HG02870 (cell line): ENCODE results near the gene LBHD2.
"Not testable (repeated sequence)": the region's sequence is repeated elsewhere in the genome, so short reads cannot be mapped to it uniquely, and the experiment has no call there.

ENCODE experiments used
- ATAC-seq: cut with Tn5 transposase; IDR thresholded peaks from one replicate; pipeline ENCODE4 v1.9.1; 2021; ENCODE audit warnings: mild to moderate bottlenecking, moderate library complexity; ENCODE audit not compliant: unreplicated experiment

Gene LBHD2

DNA sequence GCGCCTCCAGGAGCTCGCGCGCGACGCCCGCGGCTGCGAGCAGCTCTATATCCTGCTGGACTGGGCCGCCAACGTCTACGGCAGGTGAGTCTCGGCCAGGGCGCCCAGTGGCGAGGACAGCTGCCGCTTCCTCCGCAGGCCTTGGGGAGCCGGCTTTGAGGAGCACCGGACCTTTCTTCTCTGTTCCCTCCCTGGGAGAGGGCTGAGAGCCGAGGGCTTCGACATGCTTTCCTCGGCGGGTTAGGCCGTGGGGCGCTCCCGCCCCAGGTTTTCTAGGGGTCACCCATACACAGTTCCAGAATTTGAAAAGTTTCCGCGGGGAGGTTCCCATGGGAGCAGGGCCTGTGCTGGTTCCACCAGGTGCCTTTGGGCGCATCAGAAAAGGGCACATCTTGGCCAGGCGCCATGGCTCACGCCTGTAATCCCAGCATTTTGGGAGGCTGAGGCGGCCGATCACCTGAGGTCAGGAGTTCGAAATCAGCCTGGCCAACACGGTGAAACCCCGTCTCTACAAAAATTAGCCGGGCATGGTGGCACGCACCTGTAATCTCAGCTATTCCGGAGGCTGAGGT lies 18.8 kb downstream of the LBHD2 start:
- ATAC-seq, result no peak

DNA sequence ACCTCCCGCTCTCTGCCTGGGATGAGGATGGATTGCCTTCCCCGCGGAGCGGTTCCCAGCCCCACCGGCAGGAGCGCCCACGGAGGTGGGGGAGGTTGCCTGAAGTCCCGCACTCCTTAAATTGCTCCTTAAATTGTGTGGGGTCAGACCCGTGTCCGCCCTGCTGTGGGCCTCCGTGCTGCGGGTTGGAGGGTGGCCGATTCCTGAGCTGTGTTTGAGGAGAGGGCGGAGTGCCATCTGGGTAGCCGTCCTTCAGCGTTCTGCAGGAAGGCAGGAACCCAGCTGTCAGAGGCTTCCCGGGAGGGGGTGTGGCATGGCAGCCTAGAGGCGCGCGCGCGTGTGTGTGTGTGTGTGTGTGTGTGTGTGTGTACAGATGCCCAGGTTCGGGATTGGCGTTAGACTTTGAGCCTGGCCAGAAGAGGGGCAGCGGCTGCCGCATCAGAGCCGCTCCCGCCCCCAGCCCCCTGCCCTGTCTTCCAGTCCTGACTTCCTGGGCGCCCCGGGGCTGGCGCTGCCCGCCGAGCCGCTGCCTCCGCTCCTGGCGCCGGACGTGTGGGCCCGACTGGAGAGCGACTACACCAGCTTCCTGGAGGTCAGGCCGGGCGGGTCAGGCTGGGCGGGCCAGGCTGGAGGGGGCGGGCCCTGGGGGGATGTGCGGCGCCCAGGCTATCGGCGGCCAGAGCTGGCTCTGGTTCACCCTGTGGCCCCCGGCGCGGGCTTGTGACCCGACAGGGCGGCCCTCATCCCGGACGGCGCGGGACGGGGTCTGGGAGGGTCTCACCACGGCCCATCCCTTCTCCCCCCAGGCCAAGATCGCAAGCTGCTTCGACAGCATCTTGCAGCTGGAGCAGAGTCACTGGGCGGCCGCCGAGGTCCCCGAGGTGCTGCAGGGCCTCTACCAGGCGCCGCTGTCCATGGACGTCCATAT lies 19.7 kb downstream of the LBHD2 start:
- no peak for ATAC-seq

- ATAC-seq, result no peak
These were observed 20.3 kb downstream of the LBHD2 start for GRCh38 chr14:103104389-103104653.

DNA sequence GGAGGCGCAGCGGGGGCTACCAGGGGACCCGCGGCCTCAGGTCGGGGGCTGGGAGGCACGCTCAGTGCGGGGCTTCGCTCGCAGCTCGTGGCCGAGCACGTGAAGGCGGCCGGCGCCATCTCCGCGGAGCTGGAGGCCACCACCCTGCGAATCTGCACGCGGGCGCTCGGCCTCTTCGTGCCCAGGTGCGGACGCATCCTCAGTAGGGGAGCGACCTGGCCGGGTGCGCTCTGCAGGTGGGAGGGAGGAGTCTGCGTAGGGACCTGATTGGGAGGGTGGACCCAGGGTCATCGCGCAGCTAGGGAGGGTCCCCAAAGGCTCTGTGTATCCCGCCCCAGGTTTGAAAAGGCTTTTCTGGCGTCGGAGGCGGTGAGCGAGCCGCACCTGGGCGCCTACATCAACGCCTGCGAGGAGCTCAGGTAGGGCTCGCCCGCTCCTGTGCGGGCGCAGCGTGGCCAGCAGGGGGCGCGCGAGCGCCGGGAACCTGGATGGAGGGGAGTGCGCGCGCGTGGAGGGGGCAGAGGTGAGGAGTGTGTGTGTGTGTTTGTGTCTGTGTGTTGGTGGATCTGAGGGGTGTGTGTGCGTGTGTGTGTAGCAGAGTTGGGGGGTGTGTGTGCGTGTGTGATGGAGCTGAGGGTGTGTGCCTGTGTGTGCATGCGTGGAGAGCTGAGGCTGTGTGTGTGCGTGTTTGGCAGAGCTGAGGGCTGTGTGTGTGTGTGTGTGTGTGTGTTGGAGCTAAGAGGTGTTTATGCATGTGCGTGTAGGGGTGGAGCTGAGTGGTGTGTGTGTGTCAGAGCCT lies 20.8 kb downstream of the LBHD2 start:
- no peak for ATAC-seq

- no peak for ATAC-seq
These were observed 21.7 kb downstream of the LBHD2 start for GRCh38 chr14:103105580-103106150.

DNA sequence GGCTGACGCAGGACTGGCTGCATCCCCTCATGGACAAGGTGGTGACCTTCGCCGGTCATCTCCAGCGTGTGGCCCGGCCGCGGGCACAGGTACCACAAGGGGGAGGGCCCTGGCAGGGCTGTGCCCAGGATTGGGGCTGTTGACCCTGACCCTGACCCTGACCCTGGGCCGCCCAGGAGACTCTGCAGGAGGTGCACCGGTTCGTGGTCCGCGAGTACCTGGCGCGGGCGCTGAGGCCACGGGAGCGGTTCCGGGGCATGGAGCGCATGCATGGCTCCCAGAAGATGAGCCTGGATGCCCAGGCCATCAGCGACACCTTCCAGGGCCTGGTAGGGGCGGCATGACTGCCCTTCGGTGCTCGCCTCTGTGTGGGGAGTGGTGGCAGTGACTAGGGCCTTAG lies 23.4 kb downstream of the LBHD2 start:
- no peak for ATAC-seq

DNA sequence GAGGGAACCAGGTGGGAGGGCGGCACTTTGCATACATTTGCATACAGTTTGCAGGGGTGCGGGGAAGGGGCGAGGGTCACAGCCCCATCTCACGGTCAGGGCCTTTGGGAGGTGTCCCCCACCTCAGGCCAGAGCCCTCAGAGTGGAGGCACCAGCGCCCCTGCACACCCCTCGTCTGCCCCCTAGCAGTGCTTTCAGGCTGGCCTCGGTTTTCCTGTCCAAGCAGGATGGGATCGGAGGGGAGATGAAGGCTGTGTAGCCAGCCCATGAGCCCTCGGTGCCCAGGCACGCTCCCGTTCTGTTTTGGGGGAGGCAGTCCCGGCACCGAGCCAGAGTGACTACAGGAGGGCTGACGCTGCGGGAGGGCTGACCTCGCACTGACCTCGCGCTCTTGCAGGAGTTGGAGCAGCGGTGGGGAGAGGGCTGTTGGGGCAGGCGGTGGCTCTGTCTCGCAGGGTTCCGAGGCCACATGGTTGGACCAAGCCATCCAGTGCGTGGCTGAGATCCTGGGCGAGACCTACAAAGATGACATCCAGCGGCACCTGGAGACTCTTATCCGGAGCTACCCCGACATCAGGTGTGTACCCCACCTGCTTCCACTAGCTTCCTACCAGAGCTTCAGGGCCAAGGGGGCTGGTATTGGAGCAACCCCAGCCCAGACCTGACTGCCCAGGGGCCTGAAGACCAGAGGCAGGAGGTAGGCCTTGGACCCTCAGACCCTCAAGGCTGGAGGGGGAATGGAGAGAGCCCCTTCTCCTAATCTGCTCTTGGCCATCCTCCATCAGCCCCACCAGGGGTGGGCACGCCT lies 24.1 kb downstream of the LBHD2 start:
- ATAC-seq, result no peak

DNA sequence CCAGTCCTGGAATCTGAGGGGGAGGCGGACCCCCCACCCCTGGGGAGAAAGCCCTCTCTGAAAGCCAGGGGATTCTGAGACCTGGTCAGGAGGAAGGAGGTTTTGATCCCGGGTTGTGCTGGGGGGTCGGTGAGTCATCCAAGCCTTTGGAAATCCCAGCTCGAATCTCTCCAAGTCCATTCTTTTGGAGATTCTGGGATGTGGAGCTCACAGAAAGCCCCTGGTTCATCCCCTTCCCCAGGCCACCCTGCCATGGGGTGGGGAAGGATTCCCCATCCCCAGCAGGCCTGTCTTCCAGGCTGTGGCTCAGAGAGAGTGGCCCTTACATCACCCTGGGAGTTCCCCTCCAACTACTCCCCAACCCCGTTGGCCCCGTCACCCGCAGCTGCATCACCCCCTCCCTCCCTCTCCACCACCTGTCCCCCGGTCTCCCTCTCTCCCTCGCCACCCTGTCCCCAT lies 24.8 kb downstream of the LBHD2 start:
- no peak for ATAC-seq

- ATAC-seq, result no peak
These were observed 25.8 kb downstream of the LBHD2 start for GRCh38 chr14:103109535-103110441.

DNA sequence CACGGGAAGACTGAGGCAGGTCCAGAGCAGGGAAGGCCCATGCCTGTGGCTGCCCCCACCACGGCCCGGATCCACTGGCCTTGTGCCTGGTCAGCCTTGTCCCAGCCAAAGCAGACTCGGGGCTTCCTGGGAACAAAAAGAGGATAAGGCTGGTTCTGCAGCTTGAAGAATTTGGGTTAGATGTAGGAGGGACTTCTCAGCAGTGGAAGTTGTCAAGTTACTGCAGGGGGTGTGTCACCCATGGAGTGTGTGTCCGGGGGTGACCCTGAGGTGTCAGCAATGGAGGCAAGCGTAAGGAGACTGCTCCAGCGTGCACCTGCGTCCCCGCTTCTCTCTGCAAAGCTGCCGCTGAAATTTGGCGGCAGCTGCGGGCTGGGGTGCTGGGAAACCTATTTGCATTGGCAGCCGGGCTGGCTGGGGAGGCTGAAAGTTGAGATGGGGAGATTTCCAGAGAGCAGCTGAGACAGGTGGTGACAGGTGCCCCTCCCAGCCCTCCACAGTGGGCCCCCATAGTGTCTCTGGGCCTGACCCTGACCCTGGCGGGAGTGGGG lies 26.7 kb downstream of the LBHD2 start:
- ATAC-seq, result peak; percentile 30

- peak; percentile 15 for ATAC-seq
These were observed 27.3 kb downstream of the LBHD2 start for GRCh38 chr14:103111232-103111868.

DNA sequence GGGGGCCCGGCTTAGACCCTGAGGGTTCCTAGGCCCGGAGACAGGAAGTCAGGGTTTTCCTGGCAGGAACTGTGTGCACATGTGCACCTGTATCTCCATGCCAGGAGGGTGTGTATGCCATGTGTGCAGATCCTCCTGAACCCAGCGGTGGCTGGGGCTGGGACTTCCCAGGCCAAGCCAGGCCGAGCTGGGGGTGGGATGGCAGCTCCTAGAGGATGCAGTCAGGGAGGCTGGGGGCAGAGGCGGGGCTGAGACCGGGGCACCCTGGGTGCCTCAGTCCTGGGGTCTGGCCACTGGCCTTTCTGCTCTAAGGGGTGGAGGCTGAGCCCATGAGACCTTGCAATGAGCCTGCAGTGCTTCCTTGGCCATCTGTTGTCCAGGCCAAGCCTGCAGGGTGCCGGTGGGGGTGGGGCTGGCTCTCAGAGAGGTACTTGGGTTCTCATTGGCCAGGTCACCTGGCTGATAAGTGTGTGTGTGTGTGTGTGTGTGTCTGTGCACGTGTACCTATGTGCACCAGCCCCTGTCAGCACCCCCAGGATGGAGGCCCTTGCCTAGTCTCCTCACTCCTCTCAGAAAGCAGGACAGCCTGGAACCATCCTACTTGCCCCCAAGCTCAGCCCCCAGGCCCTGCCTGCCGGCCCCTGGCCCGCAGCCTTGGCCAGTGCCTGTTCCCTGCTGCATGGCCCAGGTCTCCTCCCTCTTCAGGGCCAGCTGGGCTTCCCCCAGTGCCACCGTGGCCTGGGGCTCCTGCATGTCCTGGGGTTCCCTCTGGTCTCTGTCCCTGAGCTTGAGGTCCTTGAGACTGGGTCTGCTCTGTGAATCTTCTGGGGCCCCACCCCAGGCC lies 28.6 kb downstream of the LBHD2 start:
- ATAC-seq, result no peak

- no peak for ATAC-seq
These were observed 29.3 kb downstream of the LBHD2 start for GRCh38 chr14:103113303-103113702.

DNA sequence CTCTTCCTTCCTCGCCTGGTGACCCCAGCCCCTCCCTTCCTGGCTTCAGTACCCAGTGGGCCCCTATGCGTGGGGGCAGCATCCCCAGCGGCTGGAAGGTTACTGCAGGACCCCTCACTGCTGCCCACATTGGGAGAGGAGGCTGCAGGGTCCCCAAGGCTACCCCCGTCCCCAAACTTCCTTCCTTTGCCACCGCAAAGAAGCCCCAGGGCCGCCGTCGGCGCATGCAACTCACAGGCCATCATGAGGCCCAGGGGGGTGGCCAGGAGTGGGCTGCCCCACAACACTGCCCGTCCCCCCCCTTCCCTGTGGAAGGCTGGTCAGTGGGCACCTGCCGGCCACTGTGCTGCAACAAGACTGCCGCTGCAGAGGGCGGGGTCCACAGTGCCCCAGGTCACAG lies 29.8 kb downstream of the LBHD2 start:
- ATAC-seq, result no peak

GRCh38 chr14:103115086-103115679 lies 31.2 kb downstream of the LBHD2 start:
- ATAC-seq, result not testable (repeated sequence)

DNA sequence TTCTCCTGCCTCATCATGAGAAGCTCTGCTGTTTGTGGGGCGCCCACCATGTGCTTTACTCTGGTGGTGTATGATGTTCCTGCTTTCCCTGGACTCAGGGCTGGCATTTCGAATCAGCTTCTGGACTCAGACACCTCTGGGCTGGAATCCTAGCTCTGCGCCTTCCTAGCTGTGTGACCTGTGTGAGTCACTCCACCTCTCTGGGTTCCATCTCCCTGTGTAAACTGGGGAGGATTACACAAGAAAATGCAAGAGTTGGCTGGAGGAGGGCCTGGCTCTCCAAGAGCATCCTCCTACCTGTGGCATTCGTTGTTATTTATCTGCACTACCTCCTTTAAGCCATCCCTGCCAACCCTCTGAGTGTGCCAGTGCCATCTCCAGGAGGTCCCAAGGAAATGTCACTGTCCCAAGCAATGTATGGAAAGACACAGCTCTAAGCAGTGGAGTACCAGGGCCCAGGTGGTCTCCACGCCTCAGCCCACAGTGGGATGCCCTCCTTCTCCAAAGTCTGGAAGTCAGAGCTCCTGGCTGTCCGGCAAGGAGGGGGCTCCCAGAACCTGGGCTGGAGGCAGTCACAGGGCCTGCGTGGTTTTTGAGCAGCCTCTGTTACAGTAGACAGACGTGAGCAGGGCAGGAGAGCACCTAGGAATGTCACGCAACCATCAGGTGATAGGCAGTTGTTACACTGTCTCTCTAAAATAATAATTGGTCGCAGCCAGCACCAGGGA lies 32.0 kb downstream of the LBHD2 start:
- no peak for ATAC-seq

- ATAC-seq, result no peak
These were observed 32.6 kb downstream of the LBHD2 start for GRCh38 chr14:103116636-103117035.
